Tibial nerve (tissue), 4 donors: Measurements from ENCODE around the gene EEF2.

ENCODE experiments used
- CTCF ChIP-seq, 5 experiments: fragments of 200-600 bp in 3 of 5; fragments of 450-650 bp in 2 of 5; sonication (generic) in 3 of 5; IDR thresholded peaks; one replicate each; pipeline ENCODE4 v1.5.1; 2016 to 2019; ENCODE audit warnings: antibody characterized with exemption in 5 of 5, mild to moderate bottlenecking in 3 of 5, moderate library complexity in 2 of 5
- EP300 ChIP-seq, 2 donors: sonication (generic); formaldehyde crosslinking; IDR thresholded peaks; one replicate each; pipeline ENCODE4 v1.6.1; 2017; ENCODE audit warnings: antibody characterized with exemption in 2 of 2, mild to moderate bottlenecking in 1 of 2
- POLR2A ChIP-seq, 2 donors: fragments of 450-650 bp; IDR thresholded peaks; one replicate each; pipeline ENCODE4 v1.6.1; 2017; ENCODE audit warnings: antibody characterized with exemption in 2 of 2, mild to moderate bottlenecking in 2 of 2, moderate library complexity in 2 of 2

GRCh38 chr19:3961007-3961406 is 24.3 kb downstream of the EEF2 start:
- TF ChIP-seq EP300 (IDR thresholded peaks at IDR 0.05), result no peak
- TF ChIP-seq CTCF (IDR thresholded peaks at IDR 0.05), result no peak
- no peak for TF ChIP-seq POLR2A (IDR thresholded peaks at IDR 0.05)
